ENCODE measurements around the gene PARD3. TPM values are rescaled to one million over a fixed set of nuclear protein-coding genes. Genes with fewer than 3 reads are reported as not detected.
A peak's percentile ranks its signal among the peaks of the same experiment; 100 is the strongest.

PARD3 gene
- polyA plus RNA-seq, 2 of the 4 experiments (the other 2 are of a cell fraction) = 110 to 200 TPM

- ATAC-seq (no peak), DNase-seq (ENCODE audit: low read depth in 1 of 2, low spot score in 1 of 2) (no peak), FAIRE-seq (no peak)
- TF ChIP-seq KDM5A (IDR thresholded peaks at IDR 0.05) (no peak), EP300 (IDR thresholded peaks at IDR 0.05) (no peak), EHMT2 (IDR thresholded peaks at IDR 0.05; ENCODE audit: low read depth) (no peak), ATOH8 (CRISPR knock-in tag; IDR thresholded peaks at IDR 0.05; ENCODE audit: low read depth) (no peak), RNF2 (IDR thresholded peaks at IDR 0.05; ENCODE audit: borderline replicate concordance, low read depth) (no peak), GATA3 (IDR thresholded peaks at IDR 0.05; ENCODE audit: borderline replicate concordance) (no peak; the same call in 1 of the 2 replicates), CBX8 (IDR thresholded peaks at IDR 0.05) (no peak), POLR2A (IDR thresholded peaks at IDR 0.05; ENCODE audit: low read length) (no peak), CHD2 (IDR thresholded peaks at IDR 0.05; ENCODE audit: low read length, partially characterized antibody) (no peak), TP53 (CRISPR knock-in tag; IDR thresholded peaks at IDR 0.05) (no peak), ELK1 (IDR thresholded peaks at IDR 0.05; ENCODE audit: low read depth, low read length) (no peak), MAX (IDR thresholded peaks at IDR 0.05) (no peak), JUN (IDR thresholded peaks at IDR 0.05) (no peak), POLR2AphosphoS2 (conservative IDR thresholded peaks at IDR 0.05; ENCODE audit: low read length) (no peak), ESRRA (IDR thresholded peaks at IDR 0.05; ENCODE audit: borderline replicate concordance, low read length) (no peak), CBX2 (IDR thresholded peaks at IDR 0.05; ENCODE audit: borderline replicate concordance, low read depth) (no peak), E2F6 (IDR thresholded peaks at IDR 0.05; ENCODE audit: borderline replicate concordance, low read depth) (no peak)
- TF ChIP-seq, protein P1, sequence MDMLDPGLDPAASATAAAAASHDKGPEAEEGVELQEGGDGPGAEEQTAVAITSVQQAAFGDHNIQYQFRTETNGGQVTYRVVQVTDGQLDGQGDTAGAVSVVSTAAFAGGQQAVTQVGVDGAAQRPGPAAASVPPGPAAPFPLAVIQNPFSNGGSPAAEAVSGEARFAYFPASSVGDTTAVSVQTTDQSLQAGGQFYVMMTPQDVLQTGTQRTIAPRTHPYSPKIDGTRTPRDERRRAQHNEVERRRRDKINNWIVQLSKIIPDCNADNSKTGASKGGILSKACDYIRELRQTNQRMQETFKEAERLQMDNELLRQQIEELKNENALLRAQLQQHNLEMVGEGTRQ (IDR thresholded peaks at IDR 0.05) = no peak
- TF ChIP-seq, protein P2, sequence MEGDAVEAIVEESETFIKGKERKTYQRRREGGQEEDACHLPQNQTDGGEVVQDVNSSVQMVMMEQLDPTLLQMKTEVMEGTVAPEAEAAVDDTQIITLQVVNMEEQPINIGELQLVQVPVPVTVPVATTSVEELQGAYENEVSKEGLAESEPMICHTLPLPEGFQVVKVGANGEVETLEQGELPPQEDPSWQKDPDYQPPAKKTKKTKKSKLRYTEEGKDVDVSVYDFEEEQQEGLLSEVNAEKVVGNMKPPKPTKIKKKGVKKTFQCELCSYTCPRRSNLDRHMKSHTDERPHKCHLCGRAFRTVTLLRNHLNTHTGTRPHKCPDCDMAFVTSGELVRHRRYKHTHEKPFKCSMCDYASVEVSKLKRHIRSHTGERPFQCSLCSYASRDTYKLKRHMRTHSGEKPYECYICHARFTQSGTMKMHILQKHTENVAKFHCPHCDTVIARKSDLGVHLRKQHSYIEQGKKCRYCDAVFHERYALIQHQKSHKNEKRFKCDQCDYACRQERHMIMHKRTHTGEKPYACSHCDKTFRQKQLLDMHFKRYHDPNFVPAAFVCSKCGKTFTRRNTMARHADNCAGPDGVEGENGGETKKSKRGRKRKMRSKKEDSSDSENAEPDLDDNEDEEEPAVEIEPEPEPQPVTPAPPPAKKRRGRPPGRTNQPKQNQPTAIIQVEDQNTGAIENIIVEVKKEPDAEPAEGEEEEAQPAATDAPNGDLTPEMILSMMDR (IDR thresholded peaks at IDR 0.05) = no peak
- TF ChIP-seq, protein P3, sequence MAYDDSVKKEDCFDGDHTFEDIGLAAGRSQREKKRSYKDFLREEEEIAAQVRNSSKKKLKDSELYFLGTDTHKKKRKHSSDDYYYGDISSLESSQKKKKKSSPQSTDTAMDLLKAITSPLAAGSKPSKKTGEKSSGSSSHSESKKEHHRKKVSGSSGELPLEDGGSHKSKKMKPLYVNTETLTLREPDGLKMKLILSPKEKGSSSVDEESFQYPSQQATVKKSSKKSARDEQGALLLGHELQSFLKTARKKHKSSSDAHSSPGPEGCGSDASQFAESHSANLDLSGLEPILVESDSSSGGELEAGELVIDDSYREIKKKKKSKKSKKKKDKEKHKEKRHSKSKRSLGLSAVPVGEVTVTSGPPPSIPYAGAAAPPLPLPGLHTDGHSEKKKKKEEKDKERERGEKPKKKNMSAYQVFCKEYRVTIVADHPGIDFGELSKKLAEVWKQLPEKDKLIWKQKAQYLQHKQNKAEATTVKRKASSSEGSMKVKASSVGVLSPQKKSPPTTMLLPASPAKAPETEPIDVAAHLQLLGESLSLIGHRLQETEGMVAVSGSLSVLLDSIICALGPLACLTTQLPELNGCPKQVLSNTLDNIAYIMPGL (CRISPR knock-in tag; IDR thresholded peaks at IDR 0.05; ENCODE audit: borderline replicate concordance) = no peak
- peak overlapping the region; percentile 69 for H3K4me2 ChIP-seq
- peaks cover 97% of the 10 kb centered on the region for H3K4me1 ChIP-seq
- ChIA-PET POLR2A (no interaction called here), CTCF (interaction anchor here (0.7 to 1.3 kb wide), 3 partner anchors 13 to 16 kb away, joined by 3 to 5 read pairs (median 3); no protein-coding TSS in a partner anchor)
- no peaks in the 10 kb centered on the region for H3K9me3 ChIP-seq
- 63% methylated on average over 4 of the region's 4 CpGs for WGBS (ENCODE audit: missing lambda C conversion rate)
- peak overlapping the region; percentile 69 to 86 for H3K27ac ChIP-seq
- H3K4me3 ChIP-seq = no peak overlapping the region
Measured at GRCh38 chr10:34699904-34700517, 115.1 kb downstream of the PARD3 start.

Measured in A549 (cell line).